Thyroid gland (tissue), 4 donors: ENCODE data around the gene XK.

Source experiments
- CTCF ChIP-seq, 6 experiments: fragments of 200-600 bp in 3 of 6; fragments of 450-650 bp in 3 of 6; sonication (generic) in 3 of 6; IDR thresholded peaks; one replicate each; pipeline ENCODE4 v1.5.1; 2016 to 2019; ENCODE audit warnings: antibody characterized with exemption in 6 of 6, mild to moderate bottlenecking in 2 of 6, inconsistent platforms in 1 of 6, moderate library complexity in 1 of 6
- POLR2A ChIP-seq, 2 donors: fragments of 450-650 bp; IDR thresholded peaks; one replicate each; pipeline ENCODE4 v1.6.1; 2017; ENCODE audit warnings: antibody characterized with exemption in 2 of 2, mild to moderate bottlenecking in 2 of 2, moderate library complexity in 1 of 2

GRCh38 chrX:37667141-37667540 is 18.4 kb upstream of the XK start:
- no peak for TF ChIP-seq CTCF (IDR thresholded peaks at IDR 0.05)
- no peak for TF ChIP-seq POLR2A (IDR thresholded peaks at IDR 0.05)
